Mesenchymal stem cell (in vitro differentiated cells and primary cell): ENCODE measurements around the gene MBD6.

Source experiments
- DNase-seq: peaks from one replicate; pipeline ENCODE4 v3.0.0-alpha.2; 2013
- H2AFZ ChIP-seq: one replicate; pipeline ENCODE4 v1.6.1; 2013; ENCODE audit warnings: low read depth, mild to moderate bottlenecking, control low read depth, inconsistent platforms, low read length, moderate library complexity
- H2AK5ac ChIP-seq: 2 replicates; pipeline ENCODE4 v1.6.1; 2013; ENCODE audit warnings: low read length, moderate library complexity, mild to moderate bottlenecking, inconsistent platforms; ENCODE audit not compliant: severe bottlenecking
- H2BK120ac ChIP-seq: one replicate; pipeline ENCODE4 v1.6.1; 2013; ENCODE audit warnings: low read depth, mild to moderate bottlenecking, inconsistent platforms, low read length, moderate library complexity
- H2BK12ac ChIP-seq, 2 experiments: one replicate each; pipeline ENCODE4 v1.6.1; 2013; ENCODE audit warnings: inconsistent platforms in 2 of 2, low read length in 2 of 2, mild to moderate bottlenecking in 2 of 2, moderate library complexity in 2 of 2, control low read depth in 1 of 2
- H2BK15ac ChIP-seq: one replicate; pipeline ENCODE4 v1.6.1; 2013; ENCODE audit warnings: mild to moderate bottlenecking, low read depth, inconsistent platforms; ENCODE audit not compliant: poor library complexity, severe bottlenecking
- H2BK5ac ChIP-seq: 2 replicates; pipeline ENCODE4 v1.6.1; 2013; ENCODE audit warnings: low read depth, mild to moderate bottlenecking, low read length, control low read depth, inconsistent platforms; ENCODE audit not compliant: poor library complexity, severe bottlenecking
- H3K14ac ChIP-seq, 2 experiments: one replicate each; pipeline ENCODE4 v1.6.1; 2013; ENCODE audit warnings: inconsistent platforms in 2 of 2, low read length in 2 of 2, control low read depth in 1 of 2, mild to moderate bottlenecking in 1 of 2, moderate library complexity in 1 of 2
- H3K18ac ChIP-seq, 2 experiments: one replicate each; pipeline ENCODE4 v1.6.1; 2013; ENCODE audit warnings: inconsistent platforms in 2 of 2, low read length in 2 of 2, control low read depth in 1 of 2, low read depth in 1 of 2, mild to moderate bottlenecking in 1 of 2
- H3K23ac ChIP-seq, 2 experiments: one replicate each; pipeline ENCODE4 v1.6.1; 2013; ENCODE audit warnings: inconsistent platforms in 2 of 2, low read length in 2 of 2, mild to moderate bottlenecking in 2 of 2, moderate library complexity in 2 of 2, control low read depth in 1 of 2
- H3K27ac ChIP-seq: 2 replicates; pipeline ENCODE4 v1.5.1; 2013; ENCODE audit warnings: mild to moderate bottlenecking, moderate library complexity, low read length, control low read depth, inconsistent platforms; ENCODE audit not compliant: poor library complexity, severe bottlenecking
- H3K27me3 ChIP-seq, 2 experiments: 2 replicates each; pipeline versions ENCODE4 v1.6.1 to v1.7.0; 2013; ENCODE audit warnings: low read length in 2 of 2, mild to moderate bottlenecking in 2 of 2, moderate library complexity in 2 of 2, control low read depth in 1 of 2, inconsistent platforms in 1 of 2; ENCODE audit not compliant: control insufficient read depth in 1 of 2, insufficient read depth in 1 of 2
- H3K36me3 ChIP-seq, 2 experiments: 2 replicates each; pipeline versions ENCODE4 v1.6.1 to v1.7.0; 2013; ENCODE audit warnings: low read length in 2 of 2, control low read depth in 1 of 2, inconsistent platforms in 1 of 2, low read depth in 1 of 2, mild to moderate bottlenecking in 1 of 2; ENCODE audit not compliant: insufficient read depth in 2 of 2, control insufficient read depth in 1 of 2
- H3K4ac ChIP-seq, 2 experiments: one replicate each; pipeline ENCODE4 v1.6.1; 2013; ENCODE audit warnings: inconsistent platforms in 2 of 2, low read length in 2 of 2, mild to moderate bottlenecking in 2 of 2, moderate library complexity in 2 of 2, control low read depth in 1 of 2, low read depth in 1 of 2
- H3K4me1 ChIP-seq: 2 replicates; pipeline ENCODE4 v1.6.1; 2013; ENCODE audit warnings: low read depth, low read length, control low read depth; ENCODE audit not compliant: control insufficient read depth, insufficient read depth
- H3K4me2 ChIP-seq: 2 replicates; pipeline ENCODE4 v1.6.1; 2013; ENCODE audit warnings: low read length, mild to moderate bottlenecking, inconsistent platforms; ENCODE audit not compliant: poor library complexity, severe bottlenecking
- H3K4me3 ChIP-seq, 2 experiments: 2 replicates each; pipeline versions ENCODE4 v1.5.1 to v1.7.0; 2013; ENCODE audit warnings: low read length in 2 of 2, mild to moderate bottlenecking in 2 of 2, control low read depth in 1 of 2, low read depth in 1 of 2; ENCODE audit not compliant: insufficient read depth in 1 of 2
- H3K79me1 ChIP-seq: replicated peaks from 2 replicates; pipeline ENCODE4 v1.6.1; 2013; ENCODE audit warnings: mild to moderate bottlenecking, control low read depth, low read length, inconsistent platforms; ENCODE audit not compliant: poor library complexity, severe bottlenecking
- H3K9ac ChIP-seq: 2 replicates; pipeline ENCODE4 v1.7.0; 2013; ENCODE audit warnings: mild to moderate bottlenecking, low read length, moderate library complexity
- H3K9me3 ChIP-seq: 2 replicates; pipeline ENCODE4 v1.7.0; 2013; ENCODE audit warnings: mild to moderate bottlenecking, low read length; ENCODE audit not compliant: control insufficient read depth
- H4K8ac ChIP-seq: one replicate; pipeline ENCODE4 v1.6.1; 2013; ENCODE audit warnings: inconsistent platforms, mild to moderate bottlenecking, low read length, moderate library complexity
- H4K91ac ChIP-seq: one replicate; pipeline ENCODE4 v1.6.1; 2013; ENCODE audit warnings: mild to moderate bottlenecking, low read length, inconsistent platforms
- WGBS: methylation state at CpG from one replicate; pipeline ENCODE4 v1.1.7; 2013; ENCODE audit warnings: mixed read lengths; 5-methylcytosine and 5-hydroxymethylcytosine counted together

The MBD6 gene

DNA sequence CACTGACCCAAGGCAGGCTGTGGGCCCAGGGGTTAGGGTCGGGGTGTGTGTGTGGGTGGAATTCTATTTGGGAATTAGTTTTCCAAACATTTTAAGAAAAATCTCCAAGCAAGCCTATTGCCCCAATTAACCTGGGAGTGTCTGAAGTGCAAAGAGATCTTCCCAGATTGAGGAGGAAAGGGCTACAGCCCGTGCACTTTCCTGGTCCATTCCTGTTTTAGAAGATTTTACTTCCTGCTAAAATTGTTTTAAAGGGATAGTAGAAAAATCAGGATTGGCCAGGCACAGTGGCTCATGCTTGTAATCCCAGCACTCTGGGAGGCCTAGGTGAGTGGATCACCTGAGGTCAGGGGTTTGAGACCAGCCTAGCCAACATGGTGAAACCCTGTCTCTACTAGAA is 19.1 kb downstream of the MBD6 start:
- Histone ChIP-seq H3K4me3 (no peak overlapping the region), H3K27me3 (no peaks in the 10 kb centered on the region), H3K9me3 (no peaks in the 10 kb centered on the region), H2BK12ac (no peak overlapping the region), H3K4me1 (peaks cover 8% of the 10 kb centered on the region), H3K36me3 (peaks cover 18 to 73% of the 10 kb centered on the region in 2 experiments), H2BK5ac (no peak overlapping the region), H3K9ac (no peak overlapping the region), H3K27ac (no peak overlapping the region), H2BK120ac (no peak overlapping the region), H3K79me1 (peaks cover 41% of the 10 kb centered on the region), H4K8ac (no peak overlapping the region), H3K18ac (no peak overlapping the region), H2AK5ac (no peak overlapping the region), H3K14ac (no peak overlapping the region), H3K4me2 (no peak overlapping the region), H3K23ac (no peak overlapping the region), H3K4ac (no peak overlapping the region), H2AFZ (no peak overlapping the region), H2BK15ac (no peak overlapping the region), H4K91ac (no peak overlapping the region)
- 77% methylated on average over 1 of the region's 2 CpGs for WGBS
- no peak for DNase-seq

DNA sequence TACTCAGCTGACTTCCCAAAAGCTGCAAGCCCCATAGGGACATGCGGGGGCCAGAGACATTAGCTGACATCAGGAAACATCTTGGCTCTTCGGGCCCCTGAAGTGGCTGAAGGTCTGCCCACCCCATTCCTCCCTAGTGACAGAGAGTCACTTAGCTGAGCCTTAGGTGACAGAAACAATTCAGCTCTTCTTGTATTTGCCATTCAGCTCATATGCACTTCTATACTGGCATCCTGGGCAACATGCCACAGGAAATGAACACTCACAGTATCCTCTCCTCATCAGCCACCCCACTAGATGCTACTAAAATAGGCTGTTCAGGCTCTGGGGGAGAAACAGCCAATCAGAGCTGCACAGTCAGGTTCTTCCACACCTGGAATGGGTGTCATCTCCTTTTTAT is 21.0 kb downstream of the MBD6 start:
- Histone ChIP-seq H3K27me3 (peaks cover 4% of the 10 kb centered on the region in 2 experiments), H4K91ac (no peak overlapping the region), H2BK5ac (no peak overlapping the region), H3K4ac (no peak overlapping the region), H3K4me1 (peaks cover 8% of the 10 kb centered on the region), H3K27ac (no peak overlapping the region), H3K14ac (no peak overlapping the region), H3K23ac (no peak overlapping the region), H4K8ac (no peak overlapping the region), H3K9me3 (no peaks in the 10 kb centered on the region), H2BK12ac (no peak overlapping the region), H3K4me2 (no peak overlapping the region), H3K9ac (peak overlapping the region; percentile 18), H2BK120ac (no peak overlapping the region), H2AK5ac (no peak overlapping the region), H3K79me1 (peaks cover 29% of the 10 kb centered on the region), H2BK15ac (no peak overlapping the region), H2AFZ (no peak overlapping the region), H3K4me3 (no peak overlapping the region), H3K36me3 (peaks cover 15 to 58% of the 10 kb centered on the region in 2 experiments), H3K18ac (no peak overlapping the region)
- 100% methylated on average over 2 of the region's 2 CpGs for WGBS
- no peak for DNase-seq

DNA sequence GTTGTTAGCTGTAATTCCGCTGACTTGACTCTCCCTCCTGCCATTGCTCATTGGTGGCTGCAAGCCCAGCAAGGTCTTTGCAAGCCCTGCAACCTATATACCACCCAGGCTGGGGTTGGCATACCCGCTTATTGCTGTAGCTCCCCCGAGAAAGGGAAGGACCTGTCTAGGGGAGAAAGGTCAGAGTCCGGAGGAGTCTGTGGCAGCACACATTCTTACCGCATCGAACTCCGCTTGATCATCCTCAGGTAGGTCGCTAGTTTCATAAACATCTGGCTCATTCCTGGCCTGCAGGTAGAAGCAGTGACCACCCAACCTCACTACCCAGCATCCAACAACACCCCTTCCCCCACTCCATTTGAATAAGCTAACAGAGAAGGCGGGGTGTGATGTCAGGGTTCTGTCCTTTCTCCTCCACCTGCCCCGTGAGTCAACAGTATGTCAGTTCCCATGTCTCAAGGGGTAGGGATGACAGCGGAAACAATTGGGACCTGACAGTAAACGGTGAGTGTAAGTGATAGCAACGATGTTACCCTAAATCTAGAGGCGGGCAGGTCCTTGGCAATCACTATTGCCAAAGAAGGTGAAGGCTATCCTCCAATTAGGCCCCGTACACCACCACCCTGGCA is 23.3 kb downstream of the MBD6 start:
- Histone ChIP-seq H3K27ac (no peak overlapping the region), H3K23ac (peak overlapping the region in 1 of 2 experiments; percentile 79), H2BK120ac (no peak overlapping the region), H3K79me1 (peaks cover 16% of the 10 kb centered on the region), H3K14ac (peak overlapping the region in 1 of 2 experiments; percentile 98), H3K9ac (peak overlapping the region; percentile 92), H3K4me1 (peaks cover 20% of the 10 kb centered on the region), H2AFZ (no peak overlapping the region), H3K9me3 (no peaks in the 10 kb centered on the region), H3K4me3 (peak overlapping the region; percentile 89 to 92), H4K91ac (peak overlapping the region; percentile 25), H3K36me3 (peaks cover 7 to 38% of the 10 kb centered on the region in 2 experiments), H2BK15ac (no peak overlapping the region), H3K4me2 (peak overlapping the region; percentile 87), H2BK12ac (no peak overlapping the region), H3K18ac (peak overlapping the region; percentile 18 to 98), H4K8ac (peak overlapping the region; percentile 32), H3K27me3 (peaks cover 21 to 25% of the 10 kb centered on the region in 2 experiments), H2AK5ac (peak overlapping the region; percentile 7), H2BK5ac (no peak overlapping the region), H3K4ac (peak overlapping the region; percentile 57 to 93)
- DNase-seq = peak; percentile 11
- WGBS = 76% methylated on average over 15 of the region's 15 CpGs

- 1% methylated on average over 56 of the region's 56 CpGs for WGBS
- H2BK12ac ChIP-seq = peak within 1 kb of the TSS in 1 of 2 experiments; percentile 64
- peak within 1 kb of the TSS in 1 of 2 experiments; percentile 86 for H3K23ac ChIP-seq
- H3K9me3 ChIP-seq = no peaks in the 10 kb centered on the region
- H3K14ac ChIP-seq = peak within 1 kb of the TSS; percentile 92 to 98
- H2BK15ac ChIP-seq = peak within 1 kb of the TSS; percentile 50
- H2BK120ac ChIP-seq = peak within 1 kb of the TSS; percentile 93
- H3K18ac ChIP-seq = peak within 1 kb of the TSS; percentile 81 to 98
- H2BK5ac ChIP-seq = peak within 1 kb of the TSS; percentile 67
- H3K4ac ChIP-seq = peak within 1 kb of the TSS; percentile 84 to 93
- H2AK5ac ChIP-seq = peak within 1 kb of the TSS; percentile 70
- H3K4me1 ChIP-seq = peaks cover 20% of the 10 kb centered on the region
- peak; percentile 98 for DNase-seq
- H2AFZ ChIP-seq = peak within 1 kb of the TSS; percentile 74
- peak within 1 kb of the TSS; percentile 92 for H3K9ac ChIP-seq
- H3K79me1 ChIP-seq = peaks cover 12% of the 10 kb centered on the region
- peak within 1 kb of the TSS; percentile 87 for H3K4me2 ChIP-seq
- H3K4me3 ChIP-seq = peak within 1 kb of the TSS; percentile 89 to 92
- H4K91ac ChIP-seq = peak within 1 kb of the TSS; percentile 65
- H4K8ac ChIP-seq = peak within 1 kb of the TSS; percentile 94
- peaks cover 3 to 30% of the 10 kb centered on the region in 2 experiments for H3K36me3 ChIP-seq
- H3K27me3 ChIP-seq = peaks cover 21 to 31% of the 10 kb centered on the region in 2 experiments
- H3K27ac ChIP-seq = no peak within 1 kb of the TSS
Measured at GRCh38 chr12:57546438-57547287, 24.0 kb downstream of the MBD6 start, which contains the start of gene DCTN2. Gene DCTN2, minus strand, starts transcription at chr12:57547192. Its CDS starts 129 bp downstream, at chr12:57547063.
